Renal cortex interstitium (tissue), 11 donors: ENCODE measurements around the gene NTN4. TPM values are rescaled to one million over a fixed set of nuclear protein-coding genes. Genes with fewer than 3 reads are reported as not detected.
"Not testable (repeated sequence)": the region's sequence is repeated elsewhere in the genome, so short reads cannot be mapped to it uniquely, and the experiment has no call there.

Experiments
- DNase-seq, 11 donors: peaks; one replicate each; pipeline ENCODE4 v3.0.0-alpha.2; 2013; ENCODE audit warnings: low read depth in 9 of 11, low spot score in 4 of 11; ENCODE audit errors: extremely low read depth in 1 of 11
- polyA plus RNA-seq, 3 donors: library from polyadenylated mRNA; unstranded; fragments of 120-200 nt; gene quantifications; one replicate each; pipeline ENCODE4 v1.2.1, GENCODE V29; 2013; ENCODE audit not compliant: insufficient read length in 3 of 3

Gene NTN4
- polyA plus RNA-seq, 3 donors: 84.1 to 119 (median 98.6) TPM

- no peak for DNase-seq
Observed at GRCh38 chr12:95693689-95694088, 96.9 kb downstream of the NTN4 start.

GRCh38 chr12:95690861-95691635 lies 99.5 kb downstream of the NTN4 start:
- no peak for DNase-seq

GRCh38 chr12:95687937-95688336 lies 102.6 kb downstream of the NTN4 start:
- no peak for DNase-seq

GRCh38 chr12:95683418-95683817 lies 107.1 kb downstream of the NTN4 start:
- no peak for DNase-seq

GRCh38 chr12:95681210-95681765 lies 109.3 kb downstream of the NTN4 start:
- DNase-seq: no peak

- no peak for DNase-seq
Observed at GRCh38 chr12:95678684-95679083, 111.9 kb downstream of the NTN4 start.

GRCh38 chr12:95677782-95678181 lies 112.8 kb downstream of the NTN4 start:
- DNase-seq: not testable (repeated sequence)

GRCh38 chr12:95674631-95675030 lies 115.9 kb downstream of the NTN4 start:
- DNase-seq: peak; percentile 5 to 56 (median 33)

GRCh38 chr12:95674163-95674562 lies 116.4 kb downstream of the NTN4 start:
- DNase-seq: peak in 2 of 11 donors; percentile 7 to 13

- DNase-seq: no peak
Observed at GRCh38 chr12:95673576-95673975, 117.0 kb downstream of the NTN4 start.

- DNase-seq: no peak
Observed at GRCh38 chr12:95672166-95672565, 118.4 kb downstream of the NTN4 start.

GRCh38 chr12:95671265-95671664 lies 119.3 kb downstream of the NTN4 start:
- DNase-seq: no peak

GRCh38 chr12:95663525-95663924 lies 127.0 kb downstream of the NTN4 start:
- DNase-seq: no peak

- no peak for DNase-seq
Observed at GRCh38 chr12:95661360-95661759, 129.2 kb downstream of the NTN4 start.

GRCh38 chr12:95658386-95658785 lies 132.2 kb downstream of the NTN4 start:
- DNase-seq: no peak

GRCh38 chr12:95654665-95655064 lies 135.9 kb downstream of the NTN4 start:
- DNase-seq: not testable (repeated sequence)

GRCh38 chr12:95653771-95654546 lies 136.6 kb downstream of the NTN4 start:
- DNase-seq: no peak

- DNase-seq: no peak
Observed at GRCh38 chr12:95651681-95652080, 138.9 kb downstream of the NTN4 start.

GRCh38 chr12:95648990-95649791 lies 141.4 kb downstream of the NTN4 start:
- DNase-seq: peak in 4 of 11 donors; percentile 13 to 68 (median 45)
